ENCODE measurements around the gene ADAT1.
"Not testable (repeated sequence)": the region's sequence is repeated elsewhere in the genome, so short reads cannot be mapped to it uniquely, and the experiment has no call there.

Gene ADAT1

DNA sequence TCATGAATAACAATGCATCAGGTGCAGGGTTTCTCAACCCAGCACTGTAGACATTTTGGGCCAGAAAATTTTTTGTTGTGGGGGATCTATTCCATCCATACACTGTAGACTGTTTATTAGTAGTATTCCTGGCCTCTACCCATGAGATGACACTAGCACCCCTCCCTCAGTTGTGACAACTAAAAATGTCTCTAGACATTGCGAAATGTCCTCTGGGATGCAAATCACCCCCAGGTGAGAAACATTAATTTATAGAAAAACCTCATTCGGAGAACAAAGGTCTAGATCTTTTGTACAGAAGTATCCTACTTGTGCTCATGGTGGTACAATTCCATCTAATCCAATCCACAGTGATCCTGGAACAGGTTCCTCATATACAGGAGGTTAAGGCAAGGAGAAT is 4.3 kb downstream of the ADAT1 start:
- DNase-seq = no peak

- DNase-seq = no peak
These were observed 6.0 kb downstream of the ADAT1 start for GRCh38 chr16:75617121-75617520.

GRCh38 chr16:75616521-75617010 is 6.5 kb downstream of the ADAT1 start:
- no peak for DNase-seq

GRCh38 chr16:75615619-75616018 is 7.5 kb downstream of the ADAT1 start:
- DNase-seq = no peak

DNA sequence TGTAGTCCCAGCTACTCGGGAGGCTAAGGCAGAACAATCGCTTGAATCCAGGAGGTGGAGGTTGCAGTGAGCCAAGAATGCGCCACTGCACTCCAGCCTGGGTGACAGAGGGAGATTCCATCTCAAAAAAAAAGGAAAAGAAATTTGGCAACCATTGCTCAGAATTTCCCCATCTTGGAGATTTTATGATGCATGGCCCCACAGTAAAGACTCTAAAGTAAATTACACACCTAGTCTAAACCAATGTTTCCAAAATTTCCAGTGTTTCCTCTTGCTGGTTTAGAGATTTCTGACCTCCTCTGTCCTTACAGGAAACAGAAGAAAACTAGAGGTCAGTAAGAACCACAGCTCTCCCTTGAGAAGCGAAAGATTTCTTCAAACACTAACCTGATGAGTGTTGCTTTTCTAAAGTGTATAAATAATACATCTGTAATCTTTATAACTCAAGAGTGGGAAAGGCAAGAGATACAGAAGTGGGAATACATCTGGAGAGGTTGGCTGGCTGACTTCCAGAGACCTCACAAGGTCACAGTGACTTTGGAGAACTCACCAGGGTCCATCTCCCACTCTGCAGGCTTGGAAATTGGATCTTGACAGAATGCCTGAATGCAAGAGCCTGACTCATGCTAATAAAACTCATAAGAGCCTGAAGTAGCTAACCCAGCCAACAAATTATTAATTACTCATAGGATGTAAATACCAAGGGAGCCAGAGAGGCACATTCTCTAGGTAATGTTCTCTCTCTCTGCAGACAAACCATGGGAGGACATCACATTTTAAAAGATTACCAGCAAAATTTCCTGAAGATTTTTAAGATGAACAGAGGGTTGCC is 8.8 kb downstream of the ADAT1 start:
- DNase-seq = no peak

GRCh38 chr16:75606507-75606906 is 16.6 kb downstream of the ADAT1 start:
- no peak for DNase-seq

DNA sequence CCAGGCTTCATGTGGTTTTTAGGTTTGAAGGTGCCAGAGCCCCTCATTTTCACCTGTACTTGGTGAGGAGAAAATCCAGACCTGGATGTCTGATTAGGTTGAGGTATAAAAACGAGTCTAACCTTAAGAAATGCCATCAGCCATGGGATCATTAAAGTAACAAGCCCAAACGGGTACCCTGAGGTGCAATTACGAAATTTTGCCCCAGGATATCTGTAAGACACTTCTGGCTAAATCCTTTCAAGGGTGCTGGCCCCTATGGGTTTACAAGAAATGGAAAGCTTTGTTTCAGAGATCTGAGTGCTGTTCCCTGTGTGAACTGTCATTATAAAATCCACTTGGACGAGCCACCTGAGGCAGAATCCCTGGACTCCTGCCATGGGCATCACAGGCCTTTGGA is 19.8 kb downstream of the ADAT1 start:
- DNase-seq = no peak

- no peak for DNase-seq
These were observed 23.4 kb downstream of the ADAT1 start for GRCh38 chr16:75599452-75600277.

DNA sequence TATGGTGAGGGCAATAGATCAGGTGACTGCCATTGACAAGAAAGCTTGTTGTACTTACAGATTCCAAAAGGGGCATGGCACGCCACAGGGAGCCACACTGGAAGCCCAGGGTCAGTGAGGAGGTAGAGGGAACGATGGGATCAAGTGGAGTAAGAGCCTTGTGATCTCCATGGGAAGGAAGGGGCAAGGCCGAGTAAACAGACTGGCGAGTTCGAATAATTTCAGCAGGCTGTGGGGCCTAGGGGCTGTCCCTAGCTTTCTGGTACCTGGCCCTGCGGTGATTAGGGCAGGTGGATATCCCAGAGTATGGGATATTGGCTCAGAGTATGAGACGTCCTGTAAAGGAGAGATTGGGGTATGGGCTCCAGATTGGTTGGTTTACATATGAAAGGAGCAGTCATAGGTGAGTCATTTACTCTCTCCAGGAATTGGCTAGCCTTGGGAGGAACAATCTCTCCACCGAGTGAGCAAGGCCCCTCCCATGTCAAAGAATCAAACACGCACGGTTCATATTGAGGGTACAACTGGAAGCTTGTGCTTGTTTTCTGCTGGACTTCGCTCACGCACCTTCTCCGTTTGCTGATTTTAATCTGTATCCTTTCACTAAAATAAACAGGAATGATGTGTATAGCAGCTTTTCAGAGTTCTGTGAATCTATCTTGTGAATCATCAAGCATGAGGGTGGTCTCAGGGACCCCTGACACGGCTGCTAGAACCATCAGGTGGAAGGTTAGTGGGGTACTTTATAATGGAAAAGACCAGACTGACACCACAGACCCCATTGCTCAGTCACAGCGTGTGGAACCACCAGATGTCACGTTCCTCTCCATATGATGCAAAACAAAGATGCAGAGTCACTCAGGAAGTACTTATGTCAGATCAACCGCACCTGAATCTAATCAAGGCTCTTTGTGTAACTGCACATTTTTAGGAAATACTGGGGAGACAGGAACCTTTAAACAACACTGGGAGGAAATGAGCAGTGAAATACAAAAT is 29.0 kb downstream of the ADAT1 start:
- no peak for DNase-seq

GRCh38 chr16:75593308-75593707 is 29.8 kb downstream of the ADAT1 start:
- no peak for DNase-seq

GRCh38 chr16:75591927-75592326 is 31.2 kb downstream of the ADAT1 start:
- DNase-seq = not testable (repeated sequence)

- no peak for DNase-seq
These were observed 31.9 kb downstream of the ADAT1 start for GRCh38 chr16:75590920-75591843.

DNA sequence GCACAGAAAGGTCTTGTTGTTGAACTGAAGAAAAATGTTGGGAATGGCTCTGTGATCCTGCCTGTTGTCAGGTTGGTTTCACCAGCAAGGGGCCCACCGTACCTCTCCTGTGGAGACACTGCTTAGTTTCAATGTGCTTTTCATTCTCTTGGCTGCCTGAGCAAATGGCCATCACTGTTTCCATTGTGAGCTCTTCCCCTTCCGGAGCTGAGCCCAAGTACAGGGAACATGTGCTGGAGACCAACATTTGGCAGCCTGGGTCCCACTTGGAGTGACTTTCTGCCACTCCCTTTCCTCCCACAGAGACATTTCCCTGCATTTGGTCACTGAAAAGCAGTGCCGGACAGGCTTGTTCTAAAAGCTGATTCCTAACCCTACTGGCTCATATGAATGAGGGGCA is 33.8 kb downstream of the ADAT1 start:
- DNase-seq = no peak

- DNase-seq = no peak
These were observed 34.4 kb downstream of the ADAT1 start for GRCh38 chr16:75588716-75589115.

- no peak for DNase-seq
These were observed 39.0 kb downstream of the ADAT1 start for GRCh38 chr16:75584108-75584507.

DNA sequence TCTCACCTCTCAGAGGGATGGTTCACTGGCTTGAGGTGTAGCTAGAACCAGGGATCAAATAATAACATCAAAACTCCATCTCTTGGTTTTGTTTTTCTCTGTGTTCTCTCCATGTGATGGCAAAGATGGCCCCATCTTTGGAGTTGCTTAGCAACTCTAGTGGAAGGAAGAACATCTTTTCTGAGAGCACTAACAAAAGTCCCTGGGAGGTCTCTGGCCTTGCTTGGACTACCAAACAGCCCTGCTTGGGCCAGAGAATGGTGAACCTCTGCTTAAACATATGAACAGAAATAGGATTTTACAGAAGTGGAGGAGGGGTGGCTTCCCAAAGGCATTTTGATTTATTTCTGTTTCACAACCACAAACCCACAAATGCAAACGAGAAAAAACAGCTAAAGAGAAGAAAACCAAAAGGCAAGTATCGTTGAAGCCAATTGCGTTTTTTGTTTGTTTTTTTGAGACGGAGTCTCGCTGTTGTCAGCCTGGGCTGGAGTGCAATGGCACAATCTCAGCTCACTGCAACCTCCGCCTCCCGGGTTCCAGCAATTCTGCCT is 43.7 kb downstream of the ADAT1 start:
- no peak for DNase-seq

GRCh38 chr16:75578725-75579124 is 44.4 kb downstream of the ADAT1 start:
- DNase-seq = no peak

DNA sequence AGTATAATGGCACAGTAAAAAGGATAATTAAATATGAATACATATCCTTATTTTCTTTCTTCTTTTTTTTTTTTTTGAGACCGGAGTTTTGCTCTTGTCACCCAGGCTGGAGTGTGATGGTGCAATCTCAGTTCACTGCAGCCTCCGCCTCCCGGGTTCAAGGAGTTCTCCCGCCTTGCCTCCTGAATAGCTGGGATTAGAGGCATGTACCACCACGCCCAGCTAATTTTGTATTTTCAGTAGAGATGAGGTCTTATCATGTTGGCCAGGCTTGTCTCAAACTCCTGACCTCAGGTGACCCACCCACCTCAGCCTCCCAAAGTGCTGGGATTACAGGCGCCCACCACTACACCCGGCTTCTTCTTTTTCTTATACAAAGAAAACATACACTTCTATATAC is 44.9 kb downstream of the ADAT1 start:
- no peak for DNase-seq

- no peak for DNase-seq
These were observed 46.7 kb downstream of the ADAT1 start for GRCh38 chr16:75576384-75576811.

- no peak for DNase-seq
These were observed 47.1 kb downstream of the ADAT1 start for GRCh38 chr16:75575958-75576357.

- no peak for DNase-seq
These were observed 49.1 kb downstream of the ADAT1 start for GRCh38 chr16:75573955-75574354.
